NT2/D1 (cell line): ENCODE results near the gene MANSC1.

Source experiments
- SUZ12 ChIP-seq: IDR thresholded peaks from 2 replicates; pipeline ENCODE4 v1.6.1; 2011; ENCODE audit not compliant: insufficient read length, insufficient read depth; ENCODE audit errors: extremely low read depth
- YY1 ChIP-seq: IDR thresholded peaks from 2 replicates; pipeline ENCODE4 v1.6.1; 2011; ENCODE audit not compliant: insufficient read length, insufficient read depth
- ZNF274 ChIP-seq: IDR thresholded peaks from 2 replicates; pipeline ENCODE4 v1.6.1; 2011; ENCODE audit warnings: mild to moderate bottlenecking, low read depth, low read length

DNA sequence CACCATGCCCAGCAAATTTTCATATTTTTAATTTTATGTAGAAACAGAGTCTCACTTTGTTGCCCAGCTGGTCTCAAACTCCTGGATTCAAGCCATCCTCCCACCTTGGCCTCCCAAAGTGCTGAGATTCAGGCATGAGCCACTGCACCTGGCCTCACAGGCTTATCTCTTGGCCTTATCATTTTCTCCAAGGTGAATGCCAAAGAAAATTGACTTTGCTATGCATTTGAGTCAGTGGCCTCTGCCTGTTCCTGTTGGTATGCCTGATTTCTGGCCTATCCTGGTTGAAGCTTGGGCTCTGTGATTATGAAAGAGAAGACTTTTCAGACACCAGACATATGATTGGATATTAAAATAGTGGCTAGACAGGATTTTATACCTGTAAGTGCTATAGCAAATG is 34.2 kb downstream of the MANSC1 start:
- TF ChIP-seq SUZ12 (no peak), ZNF274 (no peak), YY1 (no peak)
